HCT116 (cell line): ENCODE data around the gene ZNF787.

Experiments used
- ATF3 ChIP-seq: IDR thresholded peaks from 2 replicates; pipeline ENCODE4 v1.6.1; 2012
- CEBPB ChIP-seq: IDR thresholded peaks from 2 replicates; pipeline ENCODE4 v1.6.1; 2012; ENCODE audit warnings: low read depth
- CTCF ChIP-seq, 3 experiments: fragments of 200-600 bp in 1 of 3; sonication (generic) in 1 of 3; IDR thresholded peaks in 2 of 3; conservative IDR thresholded peaks in 1 of 3; 2 replicates each; pipeline ENCODE4 v1.5.1; 2012 to 2017; ENCODE audit warnings: low read depth in 2 of 3, low read length in 2 of 3, antibody characterized with exemption in 1 of 3, borderline replicate concordance in 1 of 3, control low read depth in 1 of 3, mild to moderate bottlenecking in 1 of 3, mixed read lengths in 1 of 3, mixed run types in 1 of 3, moderate library complexity in 1 of 3; ENCODE audit not compliant: insufficient read depth in 1 of 3
- EGR1 ChIP-seq: IDR thresholded peaks from 2 replicates; pipeline ENCODE4 v1.6.1; 2012; ENCODE audit warnings: low read depth
- MAX ChIP-seq: IDR thresholded peaks from 2 replicates; pipeline ENCODE4 v1.6.1; 2012
- POLR2A ChIP-seq: IDR thresholded peaks from 2 replicates; pipeline ENCODE4 v1.7.0; 2011; ENCODE audit warnings: borderline replicate concordance; ENCODE audit not compliant: insufficient read depth, insufficient read length; ENCODE audit errors: extremely low read depth
- POLR2AphosphoS5 ChIP-seq: IDR thresholded peaks from 2 replicates; pipeline ENCODE4 v1.6.1; 2011; ENCODE audit warnings: mild to moderate bottlenecking, low read depth, low read length, moderate library complexity
- REST ChIP-seq: IDR thresholded peaks from 2 replicates; pipeline ENCODE4 v1.6.1; 2012; ENCODE audit warnings: low read depth
- YY1 ChIP-seq: IDR thresholded peaks from 2 replicates; pipeline ENCODE4 v1.6.1; 2011; ENCODE audit warnings: low read length, low read depth, moderate library complexity, mild to moderate bottlenecking; ENCODE audit not compliant: insufficient replicate concordance; ENCODE audit errors: extremely low read depth

GRCh38 chr19:56113074-56113632, 7.9 kb downstream of the ZNF787 start:
- TF ChIP-seq EGR1 (no peak), MAX (no peak), CTCF (IDR thresholded peaks at IDR 0.05 in 2 of 3, conservative IDR thresholded peaks at IDR 0.05 in 1 of 3; ENCODE audit: borderline replicate concordance in 1 of 3, insufficient read depth in 1 of 3, low read depth in 2 of 3, low read length in 2 of 3) (no peak), REST (no peak), YY1 (no peak), POLR2AphosphoS5 (no peak), CEBPB (no peak), POLR2A (no peak), ATF3 (no peak)
